GM12873 (cell line): ENCODE results near the gene LIAS.

Experiments used
- CTCF ChIP-seq: IDR thresholded peaks from 2 replicates; pipeline ENCODE4 v1.5.1; 2012; ENCODE audit warnings: low read depth, mild to moderate bottlenecking, moderate library complexity, low read length, control low read depth; ENCODE audit not compliant: insufficient read depth; ENCODE audit errors: missing control alignments

The LIAS gene

GRCh38 chr4:39525822-39526690, 67.2 kb downstream of the LIAS start:
- TF ChIP-seq CTCF = no peak

- TF ChIP-seq CTCF = no peak
These were observed 68.0 kb downstream of the LIAS start for GRCh38 chr4:39526765-39527295.

GRCh38 chr4:39527296-39528060, 68.6 kb downstream of the LIAS start, which contains the start of gene UGDH:
Gene UGDH (minus strand): TSS chr4:39527439. CDS start chr4:39521512, 5,927 bp downstream.
- TF ChIP-seq CTCF = no peak

GRCh38 chr4:39528061-39528465, 69.2 kb downstream of the LIAS start:
- no peak for TF ChIP-seq CTCF
